ENCODE results near the gene KIFC3. TPM values are rescaled to one million over a fixed set of nuclear protein-coding genes. Genes with fewer than 3 reads are reported as not detected.

KIFC3 gene
- total RNA-seq, 2 experiments from 2014 or later = 0.53 TPM; not detected in 1

DNA sequence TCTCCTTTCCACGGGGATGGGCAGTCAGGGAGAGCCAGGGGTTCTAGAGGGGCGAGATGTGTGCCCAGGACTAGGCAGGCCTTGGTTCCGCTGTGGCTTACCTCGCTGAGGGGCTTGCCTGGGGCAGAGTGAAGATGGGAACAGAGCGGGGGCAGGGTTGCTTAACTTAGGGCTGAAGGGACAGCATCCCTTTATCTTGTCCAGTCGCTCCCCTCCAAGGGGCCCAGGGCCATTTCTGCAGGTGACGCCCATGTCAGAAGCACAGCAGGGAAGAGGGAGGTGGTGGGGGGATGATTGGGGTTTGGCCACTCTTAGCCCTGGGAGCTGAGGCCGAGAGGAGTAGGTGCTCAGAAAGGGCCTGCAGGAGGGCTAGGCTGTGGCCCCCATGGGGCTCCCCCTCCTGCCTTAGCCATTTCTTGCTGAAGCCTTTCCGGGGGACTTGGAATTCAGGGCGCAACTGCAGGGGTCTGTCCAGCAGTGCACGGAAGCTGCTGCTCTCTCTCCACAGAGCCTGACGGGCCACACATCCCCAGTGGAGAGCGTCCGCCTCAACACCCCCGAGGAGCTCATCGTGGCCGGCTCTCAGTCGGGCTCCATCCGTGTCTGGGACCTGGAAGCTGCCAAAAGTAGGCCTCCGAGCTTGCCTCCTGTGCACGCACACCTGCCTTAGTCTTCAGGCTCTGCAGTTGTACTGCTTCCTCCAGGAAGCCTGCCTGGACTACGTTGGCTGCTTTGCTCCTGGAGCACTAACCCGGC lies 58.2 kb downstream of the KIFC3 start:
- H3K36me3 Mint-ChIP-seq (ENCODE audit: low read depth) = peaks cover 5% of the 10 kb centered on the region
- no peaks in the 10 kb centered on the region for H3K4me1 Mint-ChIP-seq (ENCODE audit: low read depth)
- no peak for DNase-seq
- no peak for ATAC-seq
- no peaks in the 10 kb centered on the region for H3K9me3 Mint-ChIP-seq (ENCODE audit: insufficient read depth)
- CTCF ChIA-PET = no interaction called here
- H3K27ac Mint-ChIP-seq = no peak overlapping the region
- POLR2A ChIA-PET = no interaction called here
- no peaks in the 10 kb centered on the region for H3K27me3 Mint-ChIP-seq (ENCODE audit: low read depth)
- H3K4me3 Mint-ChIP-seq = no peak overlapping the region

GRCh38 chr16:57743458-57743857 lies 58.8 kb downstream of the KIFC3 start:
- no peaks in the 10 kb centered on the region for H3K4me1 Mint-ChIP-seq (ENCODE audit: low read depth)
- H3K36me3 Mint-ChIP-seq (ENCODE audit: low read depth) = peaks cover 5% of the 10 kb centered on the region
- no peaks in the 10 kb centered on the region for H3K9me3 Mint-ChIP-seq (ENCODE audit: insufficient read depth)
- DNase-seq (no peak), ATAC-seq (no peak)
- ChIA-PET POLR2A (interaction anchor here (0.5 kb wide), 1 partner anchor 345 kb away, joined by 5 read pairs; no protein-coding TSS in a partner anchor), CTCF (no interaction called here)
- no peak overlapping the region for H3K27ac Mint-ChIP-seq
- no peak overlapping the region for H3K4me3 Mint-ChIP-seq
- no peaks in the 10 kb centered on the region for H3K27me3 Mint-ChIP-seq (ENCODE audit: low read depth)

GRCh38 chr16:57742543-57742942 lies 59.7 kb downstream of the KIFC3 start:
- POLR2A ChIA-PET = no interaction called here

DNA sequence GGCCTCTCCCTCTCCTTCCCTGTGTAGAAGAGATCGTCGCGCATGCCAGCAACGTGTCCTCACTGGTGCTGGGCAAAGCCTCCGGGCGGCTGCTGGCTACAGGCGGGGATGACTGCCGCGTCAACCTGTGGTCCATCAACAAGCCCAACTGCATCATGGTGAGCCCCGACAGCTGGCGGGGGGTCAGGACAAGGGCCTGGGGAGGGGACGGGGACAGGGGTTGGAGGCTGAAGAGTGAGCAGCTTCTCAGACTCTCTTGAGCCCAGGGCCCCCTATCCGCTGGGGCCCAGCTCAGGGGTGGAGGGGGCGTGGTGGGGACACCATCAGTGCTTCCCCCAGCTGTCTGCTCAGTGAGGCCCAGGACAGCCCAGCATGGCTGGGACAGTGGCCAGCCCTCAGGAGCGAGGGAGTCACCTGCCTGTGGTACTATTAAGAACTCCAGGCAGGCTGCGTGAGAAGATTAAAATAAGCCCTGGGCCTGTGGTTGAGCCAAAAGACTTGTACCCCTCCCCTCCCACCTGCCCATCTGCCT lies 60.6 kb downstream of the KIFC3 start:
- H3K27ac Mint-ChIP-seq = no peak overlapping the region
- no peaks in the 10 kb centered on the region for H3K27me3 Mint-ChIP-seq (ENCODE audit: low read depth)
- POLR2A ChIA-PET = no interaction called here
- no peak overlapping the region for H3K4me3 Mint-ChIP-seq
- H3K4me1 Mint-ChIP-seq (ENCODE audit: low read depth) = peaks cover 13% of the 10 kb centered on the region
- H3K36me3 Mint-ChIP-seq (ENCODE audit: low read depth) = peaks cover 12% of the 10 kb centered on the region
- DNase-seq (no peak), ATAC-seq (no peak)
- no peaks in the 10 kb centered on the region for H3K9me3 Mint-ChIP-seq (ENCODE audit: insufficient read depth)
- CTCF ChIA-PET = interaction anchor here (1.4 to 2.3 kb wide), 2 partner anchors 15 to 165 kb away, joined by 5 to 9 read pairs; no protein-coding TSS in a partner anchor

More at GRCh38 chr16:57742543-57742942, 59.7 kb downstream of the KIFC3 start:
- CTCF ChIA-PET = interaction anchor here (1.4 to 2.3 kb wide), 2 partner anchors 15 to 166 kb away, joined by 5 to 9 read pairs; no protein-coding TSS in a partner anchor
- H3K4me1 Mint-ChIP-seq (ENCODE audit: low read depth) = peaks cover 4% of the 10 kb centered on the region
- peaks cover 9% of the 10 kb centered on the region for H3K36me3 Mint-ChIP-seq (ENCODE audit: low read depth)
- H3K27me3 Mint-ChIP-seq (ENCODE audit: low read depth) = no peaks in the 10 kb centered on the region
- no peak for DNase-seq
- H3K27ac Mint-ChIP-seq = peak overlapping the region; percentile 25
- H3K9me3 Mint-ChIP-seq (ENCODE audit: insufficient read depth) = no peaks in the 10 kb centered on the region
- H3K4me3 Mint-ChIP-seq = no peak overlapping the region
- no peak for ATAC-seq

- ATAC-seq (no peak), DNase-seq (no peak)
- Mint-ChIP-seq H3K4me1 (ENCODE audit: low read depth) (peaks cover 22% of the 10 kb centered on the region), H3K9me3 (ENCODE audit: insufficient read depth) (no peaks in the 10 kb centered on the region), H3K4me3 (no peak overlapping the region), H3K27ac (no peak overlapping the region), H3K36me3 (ENCODE audit: low read depth) (peaks cover 12% of the 10 kb centered on the region), H3K27me3 (ENCODE audit: low read depth) (no peaks in the 10 kb centered on the region)
- ChIA-PET CTCF (interaction anchor here (2.3 kb wide), 1 partner anchor 164 kb away, joined by 9 read pairs; no protein-coding TSS in a partner anchor), POLR2A (no interaction called here)
Observed at GRCh38 chr16:57740423-57741071, 61.7 kb downstream of the KIFC3 start.

- DNase-seq = no peak
- ChIA-PET CTCF (no interaction called here), POLR2A (no interaction called here)
- Mint-ChIP-seq H3K4me3 (no peak overlapping the region), H3K27me3 (ENCODE audit: low read depth) (no peaks in the 10 kb centered on the region), H3K36me3 (ENCODE audit: low read depth) (peaks cover 12% of the 10 kb centered on the region), H3K27ac (no peak overlapping the region), H3K9me3 (ENCODE audit: insufficient read depth) (no peaks in the 10 kb centered on the region), H3K4me1 (ENCODE audit: low read depth) (peaks cover 23% of the 10 kb centered on the region)
- ATAC-seq = no peak
Observed at GRCh38 chr16:57739756-57740422, 62.4 kb downstream of the KIFC3 start.

DNA sequence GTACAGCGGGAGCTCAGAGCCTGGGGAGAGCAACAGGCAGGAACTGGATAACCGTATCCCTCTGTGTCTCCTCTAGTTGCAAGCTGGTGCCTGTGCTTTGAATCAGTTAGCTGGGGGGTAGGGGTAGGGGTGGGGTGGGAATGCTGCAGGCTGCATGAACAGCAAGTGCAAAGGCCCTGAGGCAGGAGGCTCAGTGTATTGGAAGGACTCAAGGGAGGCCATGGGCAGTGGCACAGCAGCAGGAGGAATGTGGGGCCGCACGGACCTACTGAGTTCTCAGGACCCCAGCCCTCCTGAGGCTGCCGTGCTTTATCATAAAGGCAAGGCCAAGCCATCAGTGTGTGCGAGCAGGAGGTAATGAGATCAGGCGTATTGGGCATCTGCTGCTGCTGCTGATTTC lies 63.4 kb downstream of the KIFC3 start:
- H3K4me1 Mint-ChIP-seq (ENCODE audit: low read depth) = peaks cover 29% of the 10 kb centered on the region
- H3K36me3 Mint-ChIP-seq (ENCODE audit: low read depth) = peaks cover 12% of the 10 kb centered on the region
- ATAC-seq = no peak
- H3K27ac Mint-ChIP-seq = no peak overlapping the region
- H3K9me3 Mint-ChIP-seq (ENCODE audit: insufficient read depth) = no peaks in the 10 kb centered on the region
- H3K4me3 Mint-ChIP-seq = no peak overlapping the region
- H3K27me3 Mint-ChIP-seq (ENCODE audit: low read depth) = no peaks in the 10 kb centered on the region
- POLR2A ChIA-PET = no interaction called here
- no peak for DNase-seq
- CTCF ChIA-PET = no interaction called here

GRCh38 chr16:57736419-57737351 lies 65.6 kb downstream of the KIFC3 start:
- CTCF ChIA-PET = interaction anchor here (1.1 to 3.4 kb wide), 17 partner anchors 8 to 275 kb away, joined by 3 to 26 read pairs (median 3); partner anchors contain the start of gene POLR2C
- peak overlapping the region; percentile 90 for H3K4me3 Mint-ChIP-seq
- peaks cover 18% of the 10 kb centered on the region for H3K36me3 Mint-ChIP-seq (ENCODE audit: low read depth)
- DNase-seq (peak; percentile 68), ATAC-seq (no peak)
- H3K27ac Mint-ChIP-seq = peak overlapping the region; percentile 94
- POLR2A ChIA-PET = interaction anchor here (0.5 to 1.7 kb wide), 8 partner anchors 9 to 882 kb away, joined by 3 to 6 read pairs (median 3); partner anchors contain the start of gene CFAP20
- no peaks in the 10 kb centered on the region for H3K27me3 Mint-ChIP-seq (ENCODE audit: low read depth)
- H3K4me1 Mint-ChIP-seq (ENCODE audit: low read depth) = peaks cover 33% of the 10 kb centered on the region
- peaks cover 5% of the 10 kb centered on the region for H3K9me3 Mint-ChIP-seq (ENCODE audit: insufficient read depth)

- peak; percentile 31 for DNase-seq
- peaks cover 17% of the 10 kb centered on the region for H3K36me3 Mint-ChIP-seq (ENCODE audit: low read depth)
- peaks cover 33% of the 10 kb centered on the region for H3K4me1 Mint-ChIP-seq (ENCODE audit: low read depth)
- H3K4me3 Mint-ChIP-seq = peak within 1 kb of the TSS; percentile 90
- no peaks in the 10 kb centered on the region for H3K27me3 Mint-ChIP-seq (ENCODE audit: low read depth)
- ChIA-PET POLR2A (interaction anchor here (0.5 to 1.7 kb wide), 16 partner anchors 10 to 883 kb away, joined by 3 to 6 read pairs (median 3); partner anchors contain the start of genes ADGRG5 and CFAP20), CTCF (interaction anchor here (0.9 to 3.4 kb wide), 19 partner anchors 9 to 274 kb away, joined by 3 to 26 read pairs (median 3); partner anchors contain the start of gene POLR2C)
- no peak for ATAC-seq
- H3K9me3 Mint-ChIP-seq (ENCODE audit: insufficient read depth) = peaks cover 5% of the 10 kb centered on the region
- H3K27ac Mint-ChIP-seq = peak within 1 kb of the TSS; percentile 94
Observed at GRCh38 chr16:57735755-57736418, 66.4 kb downstream of the KIFC3 start, which contains the start of gene KATNB1. TSS of gene KATNB1 (plus strand) at chr16:57735770. CDS start at chr16:57737244, 1,474 bp downstream.

Data from activated CD8-positive, alpha-beta T cell treated with anti-CD3 and anti-CD28 coated beads, Interleukin-2, amount 10 ng/mL, durations not matched to agents 7 days and 5 days (primary cell).